GM21447 (cell line): ENCODE measurements around the gene MAFG.

ENCODE experiments used
- ATAC-seq: cut with Tn5 transposase; IDR thresholded peaks from one replicate; pipeline ENCODE4 v1.9.1; 2021; ENCODE audit not compliant: unreplicated experiment

MAFG gene

GRCh38 chr17:81927653-81928543 is at the start of gene MAFG:
MAFG (minus strand) TSS chr17:81927735; CDS start chr17:81923185, 4,550 bp downstream.
- peak; percentile 42 for ATAC-seq

DNA sequence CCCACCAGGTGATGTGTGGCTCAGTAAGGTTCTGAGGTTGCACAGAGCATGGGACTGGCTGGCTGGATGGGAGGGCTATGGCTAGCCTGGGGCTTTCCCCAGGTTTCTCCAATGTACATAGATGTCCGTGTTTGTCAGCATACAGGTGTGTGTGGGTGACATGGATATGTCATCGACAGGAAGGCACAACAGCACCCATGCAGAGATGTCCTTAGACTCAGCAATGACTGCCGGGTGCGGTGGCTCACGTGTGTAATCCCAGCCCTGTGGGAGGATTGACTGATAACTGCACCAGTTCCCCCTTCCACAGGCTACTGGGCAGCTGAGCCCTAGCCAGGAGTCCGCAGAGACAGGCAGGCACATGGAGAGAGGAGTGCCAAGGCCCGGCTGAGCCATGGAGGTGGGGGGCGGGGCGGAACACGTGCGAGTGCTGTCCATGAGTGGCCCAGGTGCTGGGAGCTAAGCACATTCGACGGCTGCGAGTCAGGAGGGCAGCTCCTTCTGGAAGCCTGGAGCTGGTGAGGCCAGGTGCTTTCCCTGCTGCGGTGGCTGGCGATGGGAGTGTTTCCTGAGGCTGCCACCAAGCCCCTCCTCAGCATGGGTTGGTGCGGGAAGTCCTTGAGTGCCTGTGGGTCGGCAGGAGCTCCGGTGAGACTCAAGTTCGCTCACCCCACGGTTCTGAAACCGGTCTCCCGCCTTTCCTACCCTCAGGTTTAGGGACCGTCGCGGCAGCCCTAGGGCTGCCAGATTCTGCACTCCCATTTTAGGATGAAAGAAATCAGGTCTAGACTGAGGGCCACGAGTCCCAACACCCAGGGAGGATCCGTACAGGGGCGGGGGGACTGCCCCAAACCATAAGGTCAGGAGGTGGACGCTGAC is 49.0 kb upstream of the MAFG start:
- peak; percentile 25 for ATAC-seq

GRCh38 chr17:81973432-81973831 is 45.9 kb upstream of the MAFG start:
- ATAC-seq: no peak

GRCh38 chr17:81968850-81969812 is 41.6 kb upstream of the MAFG start:
- no peak for ATAC-seq

DNA sequence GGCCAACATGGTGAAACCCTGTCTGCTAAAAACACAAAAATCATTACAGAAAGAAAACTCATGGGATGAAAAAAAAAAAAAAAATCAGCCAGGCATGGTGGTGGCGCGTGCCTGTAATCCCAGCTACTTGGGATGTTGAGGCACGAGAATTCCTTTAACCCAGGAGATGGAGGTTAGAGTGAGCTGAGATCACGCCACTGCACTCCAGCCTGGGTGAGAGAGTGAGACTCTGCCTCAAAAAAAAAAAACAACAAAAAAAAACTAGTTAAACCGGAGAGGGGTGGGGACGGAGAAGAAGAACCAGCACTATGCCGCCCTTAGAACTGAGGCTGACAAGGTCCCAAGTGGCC is 40.8 kb upstream of the MAFG start:
- ATAC-seq: no peak

DNA sequence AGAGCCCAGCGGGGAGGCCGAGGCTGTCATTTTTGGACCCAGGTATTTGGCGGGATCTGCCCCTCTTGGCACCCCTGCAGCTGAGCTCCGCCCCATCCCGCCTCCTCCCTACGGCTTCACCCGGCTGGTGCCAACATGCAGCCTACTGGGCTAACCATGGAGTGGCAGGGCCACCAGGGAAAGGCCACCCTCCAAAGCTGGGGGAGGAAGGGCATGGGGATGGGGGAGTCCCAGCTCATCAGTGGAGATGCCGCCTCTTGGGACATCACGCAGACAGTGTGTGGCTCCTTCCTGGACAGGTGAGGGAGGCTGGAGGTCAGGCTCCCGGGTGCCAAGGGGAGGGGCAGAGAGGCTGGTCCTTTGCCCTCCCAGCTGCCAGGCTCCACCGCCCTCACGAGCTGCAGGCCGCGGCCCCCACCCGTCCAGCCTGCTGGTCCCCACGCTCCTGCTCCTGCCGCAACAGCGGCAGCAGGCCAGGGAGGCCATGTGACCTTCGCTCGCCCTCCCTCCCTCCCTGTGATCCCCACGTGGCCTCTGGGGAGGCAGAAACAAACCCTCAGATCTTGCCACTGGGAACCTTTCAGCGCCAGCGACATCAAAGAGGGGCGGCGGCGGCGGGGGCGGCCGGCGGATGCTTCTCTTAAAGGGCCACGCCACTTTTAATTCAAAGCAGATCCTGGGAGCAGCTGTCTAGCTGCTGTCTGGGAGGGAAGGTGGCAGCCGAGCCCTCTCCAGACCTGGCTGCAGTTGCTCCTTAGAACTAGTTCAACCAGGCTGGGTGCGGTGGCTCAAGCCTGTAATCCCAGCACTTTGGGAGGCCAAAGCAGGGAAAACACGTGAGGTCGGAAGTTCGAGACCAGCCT is 40.2 kb upstream of the MAFG start:
- ATAC-seq: no peak

DNA sequence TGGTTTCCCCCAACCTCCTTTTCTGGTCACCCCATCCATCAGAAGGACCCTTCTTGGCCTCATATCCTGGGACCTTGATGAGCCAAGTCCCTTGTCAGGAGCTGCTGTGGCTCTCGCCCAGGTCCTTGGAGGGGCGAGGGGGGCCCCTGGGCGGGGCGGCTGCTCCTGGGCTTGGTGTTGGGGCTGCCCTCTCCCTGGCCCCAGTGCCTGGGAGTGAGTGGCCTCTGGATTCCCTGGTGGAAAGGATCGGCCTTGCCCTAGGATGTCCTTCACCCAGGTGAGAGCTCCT is 39.7 kb upstream of the MAFG start:
- ATAC-seq: no peak

GRCh38 chr17:81966343-81967243 is 39.1 kb upstream of the MAFG start:
- no peak for ATAC-seq

- no peak for ATAC-seq
Measured at GRCh38 chr17:81964081-81964849, 36.7 kb upstream of the MAFG start.

- no peak for ATAC-seq
Measured at GRCh38 chr17:81962499-81963441, 35.2 kb upstream of the MAFG start.

DNA sequence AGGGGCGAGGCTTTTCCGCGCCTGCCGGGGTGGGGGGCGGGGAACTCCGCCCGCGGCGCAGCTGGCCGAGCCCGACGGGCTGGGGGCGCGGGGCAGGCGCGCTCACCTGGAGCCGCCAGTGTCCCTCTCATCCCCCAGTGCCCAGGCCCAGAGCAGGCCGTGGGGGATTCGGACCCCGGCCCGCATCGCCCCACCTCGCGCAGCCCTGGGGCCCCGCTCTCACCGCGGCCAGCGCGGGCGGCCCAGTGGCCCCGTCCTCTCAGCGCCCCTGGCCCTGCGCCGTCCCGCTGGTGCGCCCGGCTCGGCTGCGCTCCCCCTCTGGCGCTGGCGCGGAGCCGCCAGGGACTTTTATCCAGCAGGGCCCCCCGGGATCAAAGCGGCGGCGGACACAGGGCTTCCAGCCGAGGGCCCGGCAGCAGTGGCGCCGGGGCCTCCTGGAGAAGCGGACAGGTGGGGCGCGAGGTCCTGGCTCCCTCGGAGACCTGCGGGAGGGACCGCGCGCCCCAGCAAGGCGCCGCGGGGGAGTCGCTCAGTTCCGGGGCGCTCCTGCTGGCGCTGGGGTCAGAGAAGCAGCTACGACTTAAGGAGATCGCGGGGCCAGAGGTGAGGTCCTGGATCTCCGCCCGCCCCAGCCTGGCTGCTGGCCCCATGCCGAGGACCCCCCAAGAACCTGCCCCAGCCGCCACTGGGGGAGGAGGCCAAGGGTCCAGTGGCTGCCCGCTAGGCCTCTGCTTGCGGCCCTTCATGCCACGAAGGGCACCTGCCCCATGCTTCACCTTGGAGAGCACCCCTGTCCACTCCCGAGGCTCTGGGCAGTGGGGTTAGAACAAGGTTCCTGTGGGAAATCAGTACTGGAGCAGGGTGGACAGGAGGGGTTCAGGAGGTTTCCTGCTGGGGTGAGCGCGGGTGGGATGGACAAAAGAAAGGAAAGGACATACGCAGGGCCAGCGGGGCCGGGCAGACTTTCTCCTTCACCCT is 34.3 kb upstream of the MAFG start:
- no peak for ATAC-seq

DNA sequence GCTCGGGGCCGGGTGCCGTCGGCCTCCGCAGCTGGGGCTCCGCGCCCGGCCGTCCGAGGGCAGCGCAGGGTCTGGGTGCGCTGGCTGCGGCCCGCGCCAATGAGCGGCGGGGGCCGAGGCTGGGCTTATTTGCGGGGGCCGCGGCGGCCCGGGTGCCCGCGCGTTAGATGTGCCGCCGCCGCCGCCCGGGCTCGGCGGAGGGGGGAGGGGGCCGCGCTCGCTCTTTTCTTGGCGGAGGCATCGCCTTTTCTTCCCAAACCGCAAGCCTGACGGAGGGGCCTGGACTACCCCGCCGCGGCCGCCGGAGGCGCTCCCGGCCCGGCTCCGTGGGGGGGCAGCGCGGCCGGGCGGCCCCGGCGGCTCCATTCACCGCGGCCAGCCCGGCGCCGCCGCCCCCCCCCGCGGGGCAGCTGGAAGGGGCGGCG is 33.6 kb upstream of the MAFG start, which contains the start of gene NOTUM:
Gene NOTUM, minus strand, starts transcription at position 101 of the 425 bp plus-strand sequence. CDS start 278 bp downstream, outside the sequence.
- no peak for ATAC-seq

GRCh38 chr17:81960130-81960958 is 32.8 kb upstream of the MAFG start:
- no peak for ATAC-seq

GRCh38 chr17:81959362-81960129 is 32.0 kb upstream of the MAFG start:
- no peak for ATAC-seq
